ENCODE results near the gene IPO5.

IPO5 gene

GRCh38 chr13:98066636-98067035 is 113.2 kb downstream of the IPO5 start:
- Histone ChIP-seq H3K27ac (ENCODE audit: low read depth, low read length) (no peak overlapping the region), H3K4me3 (ENCODE audit: low read depth in 1 of 5, low read length in 5 of 5) (no peak overlapping the region)

GRCh38 chr13:98068521-98068920 is 115.0 kb downstream of the IPO5 start:
- H3K4me1 ChIP-seq (ENCODE audit: control insufficient read depth in 5 of 5, insufficient read depth in 5 of 5, low read length in 5 of 5): no peaks in the 10 kb centered on the region
- no peaks in the 10 kb centered on the region for H3K9me3 ChIP-seq (ENCODE audit: control insufficient read depth in 5 of 5, low read length in 5 of 5)
- no peak overlapping the region for H3K27ac ChIP-seq (ENCODE audit: low read depth, low read length)
- H3K4me3 ChIP-seq (ENCODE audit: low read depth in 1 of 5, low read length in 5 of 5): no peak overlapping the region
- H3K9ac ChIP-seq (ENCODE audit: low read length in 5 of 5): no peak overlapping the region
- no peaks in the 10 kb centered on the region for H3K36me3 ChIP-seq (ENCODE audit: control insufficient read depth in 5 of 5, insufficient read depth in 5 of 5, low read length in 5 of 5)
- H3K27me3 ChIP-seq (ENCODE audit: control insufficient read depth in 5 of 5, insufficient read depth in 4 of 5, low read length in 5 of 5): peaks cover 0 to 3% (median 0%) of the 10 kb centered on the region in 5 donors

More at GRCh38 chr13:98066636-98067035, 113.2 kb downstream of the IPO5 start:
- H3K36me3 ChIP-seq (ENCODE audit: control insufficient read depth in 5 of 5, insufficient read depth in 5 of 5, low read length in 5 of 5): no peaks in the 10 kb centered on the region
- no peaks in the 10 kb centered on the region for H3K9me3 ChIP-seq (ENCODE audit: control insufficient read depth in 5 of 5, low read length in 5 of 5)
- H3K9ac ChIP-seq (ENCODE audit: low read length in 5 of 5): no peak overlapping the region
- no peaks in the 10 kb centered on the region for H3K4me1 ChIP-seq (ENCODE audit: control insufficient read depth in 5 of 5, insufficient read depth in 5 of 5, low read length in 5 of 5)
- H3K27me3 ChIP-seq (ENCODE audit: control insufficient read depth in 5 of 5, insufficient read depth in 4 of 5, low read length in 5 of 5): peaks cover 0 to 3% (median 0%) of the 10 kb centered on the region in 5 donors

GRCh38 chr13:98069985-98070384 is 116.5 kb downstream of the IPO5 start:
- Histone ChIP-seq H3K36me3 (ENCODE audit: control insufficient read depth in 5 of 5, insufficient read depth in 5 of 5, low read length in 5 of 5) (no peaks in the 10 kb centered on the region), H3K27ac (ENCODE audit: low read depth, low read length) (no peak overlapping the region), H3K4me1 (ENCODE audit: control insufficient read depth in 5 of 5, insufficient read depth in 5 of 5, low read length in 5 of 5) (no peaks in the 10 kb centered on the region), H3K27me3 (ENCODE audit: control insufficient read depth in 5 of 5, insufficient read depth in 4 of 5, low read length in 5 of 5) (peaks cover 0 to 3% (median 0%) of the 10 kb centered on the region in 5 donors), H3K9me3 (ENCODE audit: control insufficient read depth in 5 of 5, low read length in 5 of 5) (no peaks in the 10 kb centered on the region), H3K4me3 (ENCODE audit: low read depth in 1 of 5, low read length in 5 of 5) (no peak overlapping the region), H3K9ac (ENCODE audit: low read length in 5 of 5) (no peak overlapping the region)

GRCh38 chr13:98071316-98071715 is 117.8 kb downstream of the IPO5 start:
- no peaks in the 10 kb centered on the region for H3K36me3 ChIP-seq (ENCODE audit: control insufficient read depth in 5 of 5, insufficient read depth in 5 of 5, low read length in 5 of 5)
- no peaks in the 10 kb centered on the region for H3K4me1 ChIP-seq (ENCODE audit: control insufficient read depth in 5 of 5, insufficient read depth in 5 of 5, low read length in 5 of 5)
- H3K9me3 ChIP-seq (ENCODE audit: control insufficient read depth in 5 of 5, low read length in 5 of 5): no peaks in the 10 kb centered on the region
- H3K4me3 ChIP-seq (ENCODE audit: low read depth in 1 of 5, low read length in 5 of 5): no peak overlapping the region
- H3K9ac ChIP-seq (ENCODE audit: low read length in 5 of 5): no peak overlapping the region
- no peak overlapping the region for H3K27ac ChIP-seq (ENCODE audit: low read depth, low read length)
- H3K27me3 ChIP-seq (ENCODE audit: control insufficient read depth in 5 of 5, insufficient read depth in 4 of 5, low read length in 5 of 5): peaks cover 0 to 3% (median 0%) of the 10 kb centered on the region in 5 donors

GRCh38 chr13:98072476-98072875 is 119.0 kb downstream of the IPO5 start:
- Histone ChIP-seq H3K27me3 (ENCODE audit: control insufficient read depth in 5 of 5, insufficient read depth in 4 of 5, low read length in 5 of 5) (peaks cover 0 to 3% (median 0%) of the 10 kb centered on the region in 5 donors), H3K4me3 (ENCODE audit: low read depth in 1 of 5, low read length in 5 of 5) (no peak overlapping the region), H3K9me3 (ENCODE audit: control insufficient read depth in 5 of 5, low read length in 5 of 5) (no peaks in the 10 kb centered on the region), H3K4me1 (ENCODE audit: control insufficient read depth in 5 of 5, insufficient read depth in 5 of 5, low read length in 5 of 5) (no peaks in the 10 kb centered on the region), H3K36me3 (ENCODE audit: control insufficient read depth in 5 of 5, insufficient read depth in 5 of 5, low read length in 5 of 5) (no peaks in the 10 kb centered on the region), H3K9ac (ENCODE audit: low read length in 5 of 5) (no peak overlapping the region), H3K27ac (ENCODE audit: low read depth, low read length) (no peak overlapping the region)

Data from subcutaneous abdominal adipose tissue (tissue), 5 donors.